Activated T-helper 1 cell treated with anti-CD3 and anti-CD28 coated beads, Interleukin-12 subunit alpha, Interleukin-12 subunit beta, Interleukin-2, Interleukin-4 antibody, amounts not matched to agents 30 ng/mL and 10 ng/mL and 1 ng/mL, durations not matched to agents 14 hours and 24 hours and 36 hours (primary cell): ENCODE data around the gene TAGLN. TPM values are rescaled to one million over a fixed set of nuclear protein-coding genes. Genes with fewer than 3 reads are reported as not detected.

Experiments used
- DNase-seq: peaks from one replicate; pipeline ENCODE4 v3.0.0; 2021; ENCODE audit warnings: low spot score
- H3K27ac Mint-ChIP-seq: one replicate; pipeline ENCODE4 v1.8.0; 2021; ENCODE audit warnings: mild to moderate bottlenecking, mixed read lengths
- H3K27me3 Mint-ChIP-seq: one replicate; pipeline ENCODE4 v1.8.0; 2022; ENCODE audit warnings: mild to moderate bottlenecking, moderate library complexity, mixed read lengths; ENCODE audit not compliant: insufficient read depth
- H3K36me3 Mint-ChIP-seq: one replicate; pipeline ENCODE4 v1.8.0; 2021; ENCODE audit warnings: low read depth, mixed read lengths
- H3K4me1 Mint-ChIP-seq: one replicate; pipeline ENCODE4 v1.8.0; 2021; ENCODE audit warnings: low read depth, mixed read lengths
- H3K4me3 Mint-ChIP-seq: one replicate; pipeline ENCODE4 v1.8.0; 2021; ENCODE audit warnings: mild to moderate bottlenecking, moderate library complexity, mixed read lengths
- H3K9me3 Mint-ChIP-seq: one replicate; pipeline ENCODE4 v1.8.0; 2021; ENCODE audit warnings: mixed read lengths
- intact Hi-C: fragments of 100-400 bp; cut with micrococcal nuclease; formaldehyde crosslinking; loops from one replicate; pipeline ENCODE4 v1.15.1; 2024
- total RNA-seq: library from RNA; stranded (reverse); gene quantifications from 2 replicates; pipeline ENCODE4 v1.2.3, GENCODE V29; 2022

TAGLN gene
- total RNA-seq, 1 donor from 2014 or later, result 4.6 TPM

DNA sequence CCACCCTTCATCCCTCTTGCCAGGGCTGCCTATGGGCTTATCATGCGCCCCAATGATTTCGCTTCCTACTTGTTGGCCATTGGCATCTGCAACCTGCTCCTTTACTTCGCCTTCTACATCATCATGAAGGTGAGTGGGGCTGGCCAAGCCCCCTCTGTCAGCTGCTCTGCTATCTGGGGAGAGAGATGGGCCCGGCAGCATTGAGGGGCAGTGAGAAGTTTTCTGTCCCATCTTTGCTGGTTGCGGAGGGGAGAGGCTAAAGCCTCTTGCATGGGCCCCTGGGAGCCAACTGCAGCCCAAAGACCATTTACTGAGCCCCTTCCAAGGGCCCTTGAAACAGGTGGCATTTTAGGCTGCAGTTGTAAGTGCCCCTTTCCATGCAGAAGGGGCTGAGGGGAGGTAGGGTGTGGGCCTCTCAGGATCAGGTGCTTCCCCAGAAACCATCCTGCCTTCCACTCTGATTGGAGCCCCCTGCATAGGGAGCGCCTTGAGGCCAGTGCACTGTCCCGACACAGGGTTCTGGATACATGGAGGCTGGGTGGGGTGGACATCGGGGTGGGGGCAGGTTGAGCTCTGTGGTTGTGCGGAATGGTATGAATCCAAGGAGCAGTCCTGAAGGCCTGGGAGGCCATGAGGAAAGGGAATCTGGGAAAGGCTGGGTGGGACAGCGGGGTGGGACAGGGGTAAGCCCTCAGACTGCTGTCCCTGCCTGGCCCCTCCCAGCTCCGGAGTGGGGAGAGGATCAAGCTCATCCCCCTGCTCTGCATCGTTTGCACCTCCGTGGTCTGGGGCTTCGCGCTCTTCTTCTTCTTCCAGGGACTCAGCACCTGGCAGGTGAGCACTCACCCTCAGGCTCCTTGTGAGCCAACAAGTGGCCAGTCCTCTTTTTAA, 5.8 kb upstream of the TAGLN start:
- intact Hi-C loops, result no loop called here
- no peaks in the 10 kb centered on the region for H3K27me3 Mint-ChIP-seq
- H3K36me3 Mint-ChIP-seq, result peaks cover 8% of the 10 kb centered on the region
- no peak for DNase-seq
- H3K4me3 Mint-ChIP-seq, result no peak overlapping the region
- no peaks in the 10 kb centered on the region for H3K9me3 Mint-ChIP-seq
- no peak overlapping the region for H3K27ac Mint-ChIP-seq
- no peaks in the 10 kb centered on the region for H3K4me1 Mint-ChIP-seq

GRCh38 chr11:117194267-117194666, 4.9 kb upstream of the TAGLN start:
- peaks cover 10% of the 10 kb centered on the region for H3K36me3 Mint-ChIP-seq

DNA sequence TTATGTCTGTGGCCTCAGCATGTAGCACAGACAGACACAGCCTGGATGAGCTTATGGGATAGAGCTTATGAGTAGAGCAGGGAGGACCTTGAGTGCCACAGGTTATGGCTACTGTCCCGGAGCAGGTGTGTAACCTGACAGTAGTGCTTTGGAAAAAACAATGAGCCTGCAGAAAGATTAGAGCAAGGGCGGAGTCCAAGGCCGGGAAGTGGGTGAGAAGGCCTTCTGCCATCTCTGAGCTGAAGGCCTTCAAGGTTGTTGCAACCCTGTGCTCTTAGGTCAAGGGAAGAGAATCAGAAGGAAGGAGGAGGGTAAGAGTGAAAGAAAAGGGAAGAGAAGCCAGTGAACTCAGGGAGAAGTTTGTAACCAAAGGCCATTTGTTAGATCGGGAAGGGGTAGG, 3.9 kb upstream of the TAGLN start:
- no peaks in the 10 kb centered on the region for H3K9me3 Mint-ChIP-seq
- intact Hi-C loops, result no loop called here
- H3K4me1 Mint-ChIP-seq, result no peaks in the 10 kb centered on the region
- peaks cover 10% of the 10 kb centered on the region for H3K36me3 Mint-ChIP-seq
- H3K27me3 Mint-ChIP-seq, result no peaks in the 10 kb centered on the region
- no peak for DNase-seq
- no peak overlapping the region for H3K4me3 Mint-ChIP-seq
- H3K27ac Mint-ChIP-seq, result peak overlapping the region; percentile 14

More at GRCh38 chr11:117194267-117194666, 4.9 kb upstream of the TAGLN start:
- H3K27ac Mint-ChIP-seq, result no peak overlapping the region
- no peak overlapping the region for H3K4me3 Mint-ChIP-seq
- no peaks in the 10 kb centered on the region for H3K4me1 Mint-ChIP-seq
- H3K9me3 Mint-ChIP-seq, result no peaks in the 10 kb centered on the region
- no peaks in the 10 kb centered on the region for H3K27me3 Mint-ChIP-seq
- DNase-seq, result no peak
- intact Hi-C loops, result no loop called here

GRCh38 chr11:117195761-117196160, 3.4 kb upstream of the TAGLN start:
- Mint-ChIP-seq H3K36me3 (peaks cover 6% of the 10 kb centered on the region), H3K4me3 (no peak overlapping the region), H3K27ac (no peak overlapping the region), H3K27me3 (no peaks in the 10 kb centered on the region), H3K4me1 (no peaks in the 10 kb centered on the region), H3K9me3 (no peaks in the 10 kb centered on the region)
- no peak for DNase-seq
- intact Hi-C loops, result no loop called here

DNA sequence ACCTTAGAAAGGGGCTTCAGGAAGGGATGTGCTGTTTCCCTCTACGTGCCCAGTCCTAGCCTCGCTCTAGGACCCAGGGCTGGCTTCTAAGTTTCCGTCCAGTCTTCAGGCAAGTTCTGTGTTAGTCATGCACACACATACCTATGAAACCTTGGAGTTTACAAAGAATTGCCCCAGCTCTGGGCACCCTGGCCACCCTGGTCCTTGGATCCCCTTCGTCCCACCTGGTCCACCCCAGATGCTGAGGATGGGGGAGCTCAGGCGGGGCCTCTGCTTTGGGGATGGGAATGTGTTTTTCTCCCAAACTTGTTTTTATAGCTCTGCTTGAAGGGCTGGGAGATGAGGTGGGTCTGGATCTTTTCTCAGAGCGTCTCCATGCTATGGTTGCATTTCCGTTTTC, 2.2 kb upstream of the TAGLN start:
- intact Hi-C loops, result no loop called here
- Mint-ChIP-seq H3K27ac (no peak overlapping the region), H3K4me3 (no peak overlapping the region), H3K36me3 (peaks cover 6% of the 10 kb centered on the region), H3K27me3 (no peaks in the 10 kb centered on the region), H3K4me1 (no peaks in the 10 kb centered on the region), H3K9me3 (no peaks in the 10 kb centered on the region)
- no peak for DNase-seq

DNA sequence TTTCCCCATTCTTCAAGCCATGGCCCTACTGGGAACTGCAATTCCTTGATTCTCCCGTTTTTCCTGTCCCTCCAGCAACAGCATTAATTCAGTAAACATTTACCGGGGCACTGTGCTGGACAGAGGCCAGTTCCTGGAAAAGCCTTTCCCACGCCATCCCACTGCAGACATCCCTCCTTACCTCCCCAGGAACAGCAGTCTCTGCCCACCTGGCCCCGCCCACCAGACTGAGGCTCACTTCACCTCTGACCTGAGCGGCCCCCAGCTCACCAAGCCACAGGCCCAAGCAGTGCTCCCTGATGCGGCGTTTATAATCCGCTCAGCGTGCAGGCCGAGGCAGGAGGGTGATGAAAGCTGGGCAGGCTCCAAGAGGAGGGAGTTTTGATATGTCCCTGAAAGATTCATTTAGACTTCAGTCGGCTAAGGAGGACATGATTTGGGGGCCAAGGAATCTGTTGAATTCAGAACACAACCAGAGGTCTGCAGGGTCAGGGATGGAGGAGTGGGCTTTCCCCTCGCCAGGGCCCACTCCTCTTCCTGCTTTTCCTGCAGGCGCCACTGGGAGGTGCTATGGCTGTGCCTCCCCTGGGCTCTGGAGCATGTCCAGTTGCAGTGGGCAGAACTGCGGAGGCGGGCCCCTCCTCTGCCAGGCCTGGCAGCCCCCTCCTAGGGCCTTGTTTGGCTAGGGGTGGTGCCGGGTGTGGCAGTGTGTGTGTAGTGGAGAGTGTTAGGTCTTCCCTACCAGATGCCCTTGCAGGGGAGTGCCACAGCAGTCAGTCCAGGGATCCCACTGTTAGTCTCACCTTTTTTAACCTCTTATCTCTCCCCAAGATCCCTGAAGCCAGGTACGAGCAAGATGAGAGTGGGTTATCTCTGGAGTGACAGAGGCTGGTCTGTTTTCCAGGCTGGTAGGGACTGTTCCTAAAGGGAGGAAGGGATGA, 1.4 kb upstream of the TAGLN start:
- Mint-ChIP-seq H3K4me1 (no peaks in the 10 kb centered on the region), H3K9me3 (no peaks in the 10 kb centered on the region), H3K27ac (no peak overlapping the region), H3K4me3 (no peak overlapping the region), H3K36me3 (peaks cover 6% of the 10 kb centered on the region), H3K27me3 (no peaks in the 10 kb centered on the region)
- DNase-seq, result no peak
- intact Hi-C loops, result no loop called here

- H3K9me3 Mint-ChIP-seq, result no peaks in the 10 kb centered on the region
- peaks cover 8% of the 10 kb centered on the region for H3K36me3 Mint-ChIP-seq
- no peak overlapping the region for H3K4me3 Mint-ChIP-seq
- intact Hi-C loops, result no loop called here
- no peak overlapping the region for H3K27ac Mint-ChIP-seq
- no peak for DNase-seq
- H3K4me1 Mint-ChIP-seq, result no peaks in the 10 kb centered on the region
- H3K27me3 Mint-ChIP-seq, result no peaks in the 10 kb centered on the region
Observed at GRCh38 chr11:117198613-117199012, 557 bp upstream of the TAGLN start.

DNA sequence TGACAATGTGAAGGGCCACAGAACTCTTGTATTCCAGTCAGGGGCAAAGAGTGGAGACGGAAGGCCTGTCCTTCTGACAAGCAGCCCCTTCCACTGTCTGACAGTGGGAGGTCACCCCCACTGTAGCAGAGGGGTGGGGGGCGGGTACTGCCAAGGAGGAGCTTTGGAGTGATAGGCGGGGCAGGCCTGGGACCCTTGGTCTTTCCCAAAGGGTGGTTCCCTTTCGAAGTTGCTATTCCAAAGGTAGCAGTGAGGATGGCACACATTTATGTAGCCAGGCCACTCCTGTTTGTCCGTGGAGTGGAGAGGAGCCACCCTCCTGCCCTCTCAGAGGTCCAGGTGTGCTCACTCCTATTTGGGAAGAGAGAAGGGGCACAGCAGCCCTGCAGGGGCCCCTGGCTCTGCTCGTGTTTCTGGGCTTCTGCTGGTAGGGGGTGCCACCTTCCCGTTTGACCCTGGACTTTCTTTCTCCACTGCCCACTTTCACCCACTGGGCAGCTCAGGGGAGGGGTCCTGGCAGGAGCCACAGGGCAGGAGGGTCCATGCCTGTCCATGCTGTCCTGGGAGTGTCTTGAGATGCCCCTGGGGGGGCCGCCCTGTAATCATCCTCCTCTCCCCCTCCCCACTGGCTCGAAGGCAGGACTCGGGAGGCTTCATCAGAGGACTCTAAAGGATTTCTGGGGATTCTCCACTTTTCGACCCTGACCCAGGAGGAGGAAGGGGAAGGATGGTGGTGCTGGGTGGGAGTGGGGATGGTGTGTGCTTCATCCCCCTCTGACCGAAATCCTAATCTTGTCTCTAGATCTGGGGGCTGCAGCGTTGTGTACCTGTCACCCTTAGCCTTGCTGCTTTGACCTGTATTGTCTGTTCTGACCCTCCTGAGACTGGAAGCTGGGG, 994 bp downstream of the TAGLN start:
- peaks cover 16% of the 10 kb centered on the region for H3K36me3 Mint-ChIP-seq
- no peak for DNase-seq
- no peak overlapping the region for H3K4me3 Mint-ChIP-seq
- no peaks in the 10 kb centered on the region for H3K27me3 Mint-ChIP-seq
- H3K27ac Mint-ChIP-seq, result no peak overlapping the region
- intact Hi-C loops, result no loop called here
- H3K4me1 Mint-ChIP-seq, result no peaks in the 10 kb centered on the region
- H3K9me3 Mint-ChIP-seq, result no peaks in the 10 kb centered on the region

DNA sequence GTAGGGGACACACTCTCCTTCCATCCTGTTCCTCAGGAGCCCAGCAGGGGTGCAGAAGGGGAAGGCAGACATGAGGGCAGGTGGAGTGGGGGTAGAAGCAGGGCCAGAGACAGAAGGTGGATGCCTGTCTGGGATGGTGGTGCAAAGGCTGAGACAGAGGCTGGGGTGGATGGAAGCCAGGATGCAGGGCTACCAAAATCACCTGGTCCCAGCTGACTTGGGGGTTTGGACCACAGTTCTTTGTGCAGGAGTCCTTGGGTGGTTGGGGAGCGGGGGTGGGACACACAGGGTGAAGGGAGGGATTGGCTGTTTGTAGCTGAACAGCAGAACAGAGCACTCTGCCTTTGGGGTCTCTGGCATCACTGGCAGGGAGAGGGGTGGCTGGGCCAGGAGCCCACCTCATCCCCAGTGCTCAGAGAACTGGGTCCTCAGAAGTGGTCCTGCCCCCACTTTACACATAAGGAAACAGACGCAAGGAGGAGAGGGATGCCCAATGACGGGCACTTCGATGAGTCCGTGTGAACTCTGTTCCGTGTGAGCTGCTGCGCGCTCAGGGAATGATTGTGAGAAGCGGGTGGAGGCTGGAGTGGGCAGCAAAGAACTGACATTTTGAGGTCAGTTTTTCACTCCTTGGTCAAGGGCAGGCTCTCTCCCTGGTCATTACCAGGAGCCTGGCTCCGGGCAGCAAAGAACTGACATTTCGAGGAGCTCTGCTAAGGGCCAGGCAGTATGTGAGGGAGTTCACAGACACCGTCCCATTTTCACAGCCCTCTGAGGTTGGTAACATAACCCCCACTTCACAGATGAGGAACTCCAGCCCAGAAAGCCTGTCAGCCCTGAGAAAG, 1.9 kb downstream of the TAGLN start:
- no peak for DNase-seq
- peaks cover 14% of the 10 kb centered on the region for H3K36me3 Mint-ChIP-seq
- no peak overlapping the region for H3K27ac Mint-ChIP-seq
- H3K27me3 Mint-ChIP-seq, result no peaks in the 10 kb centered on the region
- H3K4me1 Mint-ChIP-seq, result no peaks in the 10 kb centered on the region
- H3K4me3 Mint-ChIP-seq, result no peak overlapping the region
- intact Hi-C loops, result no loop called here
- H3K9me3 Mint-ChIP-seq, result no peaks in the 10 kb centered on the region

DNA sequence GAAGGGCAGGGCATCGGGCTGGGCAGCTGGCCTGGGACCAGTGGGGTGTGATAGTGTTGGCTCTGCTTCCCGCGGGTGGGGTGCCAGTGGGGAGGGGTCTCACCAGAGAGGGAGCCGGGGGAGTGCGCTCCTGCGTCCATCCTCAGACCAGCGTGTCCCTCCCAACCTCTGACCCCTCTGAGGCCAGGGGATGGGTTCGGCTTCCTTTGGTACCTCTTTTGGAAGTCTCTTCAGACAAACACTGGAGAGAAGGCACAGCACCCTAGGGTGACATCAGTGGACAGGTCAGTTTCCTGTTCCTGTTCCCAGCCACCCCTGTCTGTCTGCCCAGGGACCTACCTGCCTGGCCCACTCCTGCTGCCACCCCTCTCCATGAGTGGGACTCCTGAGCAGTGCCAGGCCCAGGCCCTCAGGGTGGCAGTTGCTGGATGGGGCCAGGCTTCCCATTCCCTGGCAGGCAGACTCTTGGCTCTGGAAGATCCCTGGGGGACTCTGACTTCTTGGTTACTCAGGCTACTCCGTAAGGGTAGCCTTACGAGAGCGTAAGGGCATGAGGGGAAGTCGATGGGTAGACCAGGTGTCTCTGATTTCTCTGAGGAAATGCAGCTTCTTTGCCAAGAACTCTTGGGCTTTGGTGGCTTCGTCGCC, 2.6 kb downstream of the TAGLN start:
- DNase-seq, result no peak
- Mint-ChIP-seq H3K27me3 (no peaks in the 10 kb centered on the region), H3K27ac (no peak overlapping the region), H3K36me3 (peaks cover 15% of the 10 kb centered on the region), H3K4me3 (no peak overlapping the region), H3K9me3 (no peaks in the 10 kb centered on the region), H3K4me1 (no peaks in the 10 kb centered on the region)
- intact Hi-C loops, result no loop called here

DNA sequence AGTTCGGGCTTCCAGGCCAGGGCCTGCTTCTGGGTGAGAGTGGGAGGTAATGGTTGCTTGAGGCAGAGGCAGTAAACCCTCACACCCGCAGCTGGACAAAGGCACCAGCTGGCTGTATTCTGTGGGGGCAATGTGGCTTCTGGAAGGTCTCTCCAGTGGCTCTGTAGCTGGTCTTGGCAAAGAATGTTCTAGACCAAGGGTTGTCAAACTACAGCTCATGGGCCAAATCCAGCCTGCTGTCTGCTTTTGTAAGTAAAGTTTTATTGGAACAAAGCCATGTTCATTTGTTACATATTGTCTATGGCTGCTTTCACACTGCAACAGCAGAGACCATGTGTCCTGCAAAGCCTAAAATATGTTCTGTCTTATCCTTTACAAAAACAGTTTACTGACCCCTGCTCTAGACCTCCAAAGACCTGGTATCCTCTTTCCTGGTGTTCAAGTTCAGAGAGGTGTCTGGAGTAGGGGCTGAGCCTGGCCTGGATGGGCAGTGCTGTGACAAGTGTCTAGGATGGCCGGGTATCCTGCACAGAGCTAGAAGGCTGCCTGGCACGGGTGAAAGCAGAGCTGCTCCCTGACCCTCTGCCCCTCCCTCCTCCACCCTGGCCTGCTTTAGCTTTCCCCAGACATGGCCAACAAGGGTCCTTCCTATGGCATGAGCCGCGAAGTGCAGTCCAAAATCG, 3.4 kb downstream of the TAGLN start:
- Mint-ChIP-seq H3K9me3 (no peaks in the 10 kb centered on the region), H3K36me3 (peaks cover 15% of the 10 kb centered on the region), H3K27me3 (no peaks in the 10 kb centered on the region), H3K4me1 (no peaks in the 10 kb centered on the region), H3K4me3 (no peak overlapping the region), H3K27ac (no peak overlapping the region)
- no peak for DNase-seq
- intact Hi-C loops, result no loop called here
